Ectodermal cell (in vitro differentiated cells): ENCODE results near the gene MND1.

ENCODE experiments used
- H3K27ac ChIP-seq: 2 replicates; pipeline ENCODE4 v1.7.0; 2013; ENCODE audit warnings: mild to moderate bottlenecking, low read depth, low read length; ENCODE audit not compliant: insufficient read depth, poor library complexity, severe bottlenecking
- H3K27me3 ChIP-seq: 2 replicates; pipeline ENCODE4 v1.7.0; 2013; ENCODE audit warnings: mild to moderate bottlenecking, low read length; ENCODE audit not compliant: insufficient read depth, control insufficient read depth, poor library complexity, severe bottlenecking
- H3K36me3 ChIP-seq: one replicate; pipeline ENCODE4 v1.7.0; 2013; ENCODE audit warnings: low read length; ENCODE audit not compliant: control insufficient read depth, insufficient read depth
- H3K4me1 ChIP-seq: one replicate; pipeline ENCODE4 v1.7.0; 2013; ENCODE audit warnings: low read length; ENCODE audit not compliant: control insufficient read depth, insufficient read depth
- H3K4me3 ChIP-seq: 2 replicates; pipeline ENCODE4 v1.7.0; 2013; ENCODE audit warnings: low read depth, low read length, control low read depth; ENCODE audit not compliant: insufficient read depth
- H3K9me3 ChIP-seq: 2 replicates; pipeline ENCODE4 v1.7.0; 2013; ENCODE audit warnings: mild to moderate bottlenecking, low read length, moderate library complexity; ENCODE audit not compliant: control insufficient read depth
- WGBS, 2 experiments: methylation state at CpG; one replicate each; pipeline ENCODE4 v1.1.7; 2013; ENCODE audit warnings: missing lambda C conversion rate in 2 of 2; 5-methylcytosine and 5-hydroxymethylcytosine counted together

Gene MND1

GRCh38 chr4:153325558-153325957, 18.9 kb upstream of the MND1 start:
- Histone ChIP-seq H3K4me1 (no peaks in the 10 kb centered on the region), H3K36me3 (peaks cover 11% of the 10 kb centered on the region), H3K27me3 (no peaks in the 10 kb centered on the region), H3K9me3 (no peaks in the 10 kb centered on the region), H3K4me3 (no peak overlapping the region), H3K27ac (no peak overlapping the region)
- 97 to 100% methylated on average over 2 of the region's 2 CpGs for WGBS, 2 experiments

GRCh38 chr4:153326513-153326912, 18.0 kb upstream of the MND1 start:
- no peaks in the 10 kb centered on the region for H3K9me3 ChIP-seq
- H3K4me3 ChIP-seq = no peak overlapping the region
- H3K36me3 ChIP-seq = peaks cover 6% of the 10 kb centered on the region
- H3K27me3 ChIP-seq = no peaks in the 10 kb centered on the region
- 93 to 97% methylated on average over 11 of the region's 11 CpGs for WGBS, 2 experiments
- H3K4me1 ChIP-seq = no peaks in the 10 kb centered on the region
- no peak overlapping the region for H3K27ac ChIP-seq

GRCh38 chr4:153327247-153327646, 17.2 kb upstream of the MND1 start:
- WGBS, 2 experiments = 100% methylated on average over 1 of the region's 1 CpG
- no peaks in the 10 kb centered on the region for H3K27me3 ChIP-seq
- no peak overlapping the region for H3K27ac ChIP-seq
- H3K36me3 ChIP-seq = peaks cover 6% of the 10 kb centered on the region
- no peak overlapping the region for H3K4me3 ChIP-seq
- no peaks in the 10 kb centered on the region for H3K4me1 ChIP-seq
- H3K9me3 ChIP-seq = no peaks in the 10 kb centered on the region

GRCh38 chr4:153332936-153333335, 11.6 kb upstream of the MND1 start:
- 80 to 100% methylated on average over 2 of the region's 2 CpGs for WGBS, 2 experiments
- H3K27me3 ChIP-seq = no peaks in the 10 kb centered on the region
- H3K4me3 ChIP-seq = no peak overlapping the region
- H3K4me1 ChIP-seq = no peaks in the 10 kb centered on the region
- H3K9me3 ChIP-seq = no peaks in the 10 kb centered on the region
- H3K36me3 ChIP-seq = peaks cover 5% of the 10 kb centered on the region
- H3K27ac ChIP-seq = no peak overlapping the region

GRCh38 chr4:153333874-153334273, 10.6 kb upstream of the MND1 start:
- no peaks in the 10 kb centered on the region for H3K4me1 ChIP-seq
- no peak overlapping the region for H3K27ac ChIP-seq
- no peaks in the 10 kb centered on the region for H3K9me3 ChIP-seq
- H3K4me3 ChIP-seq = no peak overlapping the region
- H3K36me3 ChIP-seq = peaks cover 5% of the 10 kb centered on the region
- no peaks in the 10 kb centered on the region for H3K27me3 ChIP-seq

GRCh38 chr4:153335665-153336064, 8.8 kb upstream of the MND1 start:
- H3K9me3 ChIP-seq = no peaks in the 10 kb centered on the region
- no peak overlapping the region for H3K27ac ChIP-seq
- no peak overlapping the region for H3K4me3 ChIP-seq
- 95% methylated on average over 4 of the region's 4 CpGs for WGBS, 2 experiments
- H3K27me3 ChIP-seq = no peaks in the 10 kb centered on the region
- H3K4me1 ChIP-seq = no peaks in the 10 kb centered on the region
- H3K36me3 ChIP-seq = peaks cover 5% of the 10 kb centered on the region

GRCh38 chr4:153337686-153338085, 6.8 kb upstream of the MND1 start:
- 92 to 94% methylated on average over 4 of the region's 4 CpGs for WGBS, 2 experiments
- Histone ChIP-seq H3K9me3 (no peaks in the 10 kb centered on the region), H3K36me3 (peaks cover 5% of the 10 kb centered on the region), H3K4me3 (no peak overlapping the region), H3K27me3 (no peaks in the 10 kb centered on the region), H3K4me1 (no peaks in the 10 kb centered on the region), H3K27ac (no peak overlapping the region)

- WGBS, 2 experiments = 76 to 77% methylated on average over 5 of the region's 5 CpGs
- Histone ChIP-seq H3K4me3 (no peak overlapping the region), H3K27me3 (no peaks in the 10 kb centered on the region), H3K27ac (no peak overlapping the region), H3K4me1 (no peaks in the 10 kb centered on the region), H3K36me3 (no peaks in the 10 kb centered on the region), H3K9me3 (no peaks in the 10 kb centered on the region)
Observed at GRCh38 chr4:153341575-153342090, 2.9 kb upstream of the MND1 start.

GRCh38 chr4:153342751-153343552, 1.5 kb upstream of the MND1 start:
- peaks cover 4% of the 10 kb centered on the region for H3K4me1 ChIP-seq
- H3K9me3 ChIP-seq = no peaks in the 10 kb centered on the region
- H3K27ac ChIP-seq = no peak overlapping the region
- no peak overlapping the region for H3K4me3 ChIP-seq
- H3K36me3 ChIP-seq = no peaks in the 10 kb centered on the region
- H3K27me3 ChIP-seq = no peaks in the 10 kb centered on the region
- 92 to 93% methylated on average over 6 of the region's 6 CpGs for WGBS, 2 experiments

GRCh38 chr4:153345012-153345981, 809 bp downstream of the MND1 start:
- peaks cover 4% of the 10 kb centered on the region for H3K4me1 ChIP-seq
- WGBS, 2 experiments = 3% methylated on average over 44 of the region's 44 CpGs
- H3K9me3 ChIP-seq = no peaks in the 10 kb centered on the region
- no peaks in the 10 kb centered on the region for H3K36me3 ChIP-seq
- no peaks in the 10 kb centered on the region for H3K27me3 ChIP-seq
- H3K4me3 ChIP-seq = peak overlapping the region; percentile 71
- peak overlapping the region; percentile 79 for H3K27ac ChIP-seq
